Pancreas (tissue), 10 donors: Measurements from ENCODE around the gene TYROBP. TPM values are rescaled to one million over a fixed set of nuclear protein-coding genes. Genes with fewer than 3 reads are reported as not detected.
A peak's percentile ranks its signal among the peaks of the same experiment; 100 is the strongest.
"Not testable (repeated sequence)": the region's sequence is repeated elsewhere in the genome, so short reads cannot be mapped to it uniquely, and the experiment has no call there.

Experiments
- ATAC-seq, 4 donors: fragments of 200-7000 bp; cut with Tn5 transposase; one replicate each; pipeline versions ENCODE4 v1.8.0 to v1.9.1; 2020; ENCODE audit warnings: mild to moderate bottlenecking in 4 of 4, moderate library complexity in 4 of 4
- DNase-seq, 6 donors: peaks; one replicate each; pipeline ENCODE4 v3.0.0-alpha.2; 2020
- FAIRE-seq: peaks from 2 replicates; lab custom pipeline; 2012; peaks lifted over from hg19 to GRCh38; lab: Jason Lieb, UNC
- H3K27ac ChIP-seq, 4 donors: fragments of 200-600 bp; sonication (generic); 1 replicate in 3 of 4; 2 replicates in 1 of 4; pipeline versions ENCODE4 v1.5.0 to v1.8.0; 2020
- H3K27me3 ChIP-seq, 4 donors: fragments of 200-600 bp; one replicate each; pipeline ENCODE4 v1.8.0; 2021
- H3K36me3 ChIP-seq, 3 donors: fragments of 200-600 bp; sonication (generic) in 1 of 3; one replicate each; pipeline versions ENCODE4 v1.5.0 to v1.8.0; 2020 to 2021
- H3K4me1 ChIP-seq, 3 donors: fragments of 200-600 bp; one replicate each; pipeline ENCODE4 v1.8.0; 2021
- H3K4me3 ChIP-seq, 4 donors: fragments of 200-600 bp; sonication (generic) in 2 of 4; one replicate each; pipeline versions ENCODE4 v1.5.0 to v1.8.0; 2020 to 2021
- H3K9me3 ChIP-seq, 4 donors: fragments of 200-600 bp; one replicate each; pipeline ENCODE4 v1.8.0; 2021
- WGBS, 2 donors: extraction: QIAGEN DNeasy Blood & Tissue Kit; methylation state at CpG; one replicate each; pipeline ENCODE4 v1.1.7; 2013; 5-methylcytosine and 5-hydroxymethylcytosine counted together
- intact Hi-C, 3 donors: fragments of 100-400 bp; cut with DNase I; formaldehyde crosslinking; loops; one replicate each; pipeline versions ENCODE4 v1.11.1 to v1.14.2; 2022
- polyA plus RNA-seq, 2 donors: library from polyadenylated mRNA; stranded (reverse); fragments of 200-250 nt; gene quantifications; one replicate each; pipeline ENCODE4 v1.2.3, GENCODE V29; 2013
- total RNA-seq, 6 donors: library from RNA; stranded (reverse); fragmentation: NEBNext Ultra II Directional in 4 of 6; extraction: Animal tissue kit (Norgen Biotek cat#: 25700) in 4 of 6; gene quantifications; one replicate each; pipeline versions ENCODE4 v1.2.1 to v1.2.4, GENCODE V29; 2021 to 2023
- TF ChIP-seq, protein P1 (sequence below), 4 donors: fragments of 200-600 bp; sonication (generic) in 3 of 4; IDR thresholded peaks; one replicate each; pipeline versions ENCODE4 v1.5.0 to v1.8.0; 2021; ENCODE audit warnings: antibody characterized with exemption in 4 of 4
- donor health status: healthy with polysubstance abuse.
- donor health status: DM: no; HTN: no; CAD: no; lungs with moderate emphysema.
- donor health status: DM: no; HTN: no; CAD: no.
- donor health status: control.
- donor health status: control.
- donor health status: Bipolar disorder and iron deficiency.
- donor health status: DM: yes; HTN: yes; CAD: no.
- donor health status: DM: no; HTN: no; CAD: no.
- donor health status: DM: no; HTN: no; CAD: no.
- donor health status: DM: yes; HTN: yes; CAD: no.

TYROBP gene
- total and polyA plus RNA-seq, 8 donors: 2.5 to 73.8 (median 16.7) TPM

DNA sequence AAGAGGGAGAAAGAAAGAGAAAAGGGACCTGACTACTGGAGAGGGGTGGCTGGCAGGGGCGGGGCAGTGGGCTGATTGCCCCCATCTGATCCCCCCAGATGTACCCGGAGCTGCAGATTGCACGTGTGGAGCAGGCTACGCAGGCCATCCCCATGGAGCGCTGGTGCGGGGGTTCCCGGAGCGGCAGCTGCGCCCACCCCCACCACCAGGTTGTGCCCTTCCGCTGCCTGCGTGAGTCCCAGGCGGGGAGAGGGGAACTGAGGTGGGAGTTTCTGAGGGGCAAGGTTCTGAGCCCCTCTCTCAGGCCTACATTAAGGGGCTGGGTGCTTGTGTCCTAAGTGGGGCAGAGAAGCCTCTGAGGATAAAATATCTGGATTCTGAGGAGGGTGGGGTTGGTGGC is 37.3 kb downstream of the TYROBP start:
- no peaks in the 10 kb centered on the region for H3K27me3 ChIP-seq
- intact Hi-C loops: no loop called here
- 86% methylated on average over 12 of the region's 12 CpGs for WGBS, 2 donors

GRCh38 chr19:35870124-35870736 is 37.9 kb downstream of the TYROBP start:
- 61 to 65% methylated on average over 26 of the region's 26 CpGs for WGBS, 2 donors
- H3K4me1 ChIP-seq, H3K9me3 ChIP-seq, intact Hi-C loops, ATAC-seq, H3K27ac ChIP-seq, FAIRE-seq, H3K27me3 ChIP-seq, H3K36me3 ChIP-seq: not testable (repeated sequence)
- DNase-seq: peak in 3 of 6 donors; percentile 22 to 55 (median 50)
- H3K4me3 ChIP-seq: peak overlapping the region in 1 of 4 donors; percentile 64

More for the DNA sequence above, 37.3 kb downstream of the TYROBP start:
- Histone ChIP-seq H3K27ac (no peak overlapping the region), H3K9me3 (no peaks in the 10 kb centered on the region), H3K36me3 (no peaks in the 10 kb centered on the region), H3K4me1 (peaks cover 0 to 5% (median 0%) of the 10 kb centered on the region in 3 donors), H3K4me3 (no peak overlapping the region)
- FAIRE-seq (no peak), DNase-seq (no peak), ATAC-seq (no peak)
- TF ChIP-seq, protein P1, sequence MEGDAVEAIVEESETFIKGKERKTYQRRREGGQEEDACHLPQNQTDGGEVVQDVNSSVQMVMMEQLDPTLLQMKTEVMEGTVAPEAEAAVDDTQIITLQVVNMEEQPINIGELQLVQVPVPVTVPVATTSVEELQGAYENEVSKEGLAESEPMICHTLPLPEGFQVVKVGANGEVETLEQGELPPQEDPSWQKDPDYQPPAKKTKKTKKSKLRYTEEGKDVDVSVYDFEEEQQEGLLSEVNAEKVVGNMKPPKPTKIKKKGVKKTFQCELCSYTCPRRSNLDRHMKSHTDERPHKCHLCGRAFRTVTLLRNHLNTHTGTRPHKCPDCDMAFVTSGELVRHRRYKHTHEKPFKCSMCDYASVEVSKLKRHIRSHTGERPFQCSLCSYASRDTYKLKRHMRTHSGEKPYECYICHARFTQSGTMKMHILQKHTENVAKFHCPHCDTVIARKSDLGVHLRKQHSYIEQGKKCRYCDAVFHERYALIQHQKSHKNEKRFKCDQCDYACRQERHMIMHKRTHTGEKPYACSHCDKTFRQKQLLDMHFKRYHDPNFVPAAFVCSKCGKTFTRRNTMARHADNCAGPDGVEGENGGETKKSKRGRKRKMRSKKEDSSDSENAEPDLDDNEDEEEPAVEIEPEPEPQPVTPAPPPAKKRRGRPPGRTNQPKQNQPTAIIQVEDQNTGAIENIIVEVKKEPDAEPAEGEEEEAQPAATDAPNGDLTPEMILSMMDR (IDR thresholded peaks at IDR 0.05): no peak

DNA sequence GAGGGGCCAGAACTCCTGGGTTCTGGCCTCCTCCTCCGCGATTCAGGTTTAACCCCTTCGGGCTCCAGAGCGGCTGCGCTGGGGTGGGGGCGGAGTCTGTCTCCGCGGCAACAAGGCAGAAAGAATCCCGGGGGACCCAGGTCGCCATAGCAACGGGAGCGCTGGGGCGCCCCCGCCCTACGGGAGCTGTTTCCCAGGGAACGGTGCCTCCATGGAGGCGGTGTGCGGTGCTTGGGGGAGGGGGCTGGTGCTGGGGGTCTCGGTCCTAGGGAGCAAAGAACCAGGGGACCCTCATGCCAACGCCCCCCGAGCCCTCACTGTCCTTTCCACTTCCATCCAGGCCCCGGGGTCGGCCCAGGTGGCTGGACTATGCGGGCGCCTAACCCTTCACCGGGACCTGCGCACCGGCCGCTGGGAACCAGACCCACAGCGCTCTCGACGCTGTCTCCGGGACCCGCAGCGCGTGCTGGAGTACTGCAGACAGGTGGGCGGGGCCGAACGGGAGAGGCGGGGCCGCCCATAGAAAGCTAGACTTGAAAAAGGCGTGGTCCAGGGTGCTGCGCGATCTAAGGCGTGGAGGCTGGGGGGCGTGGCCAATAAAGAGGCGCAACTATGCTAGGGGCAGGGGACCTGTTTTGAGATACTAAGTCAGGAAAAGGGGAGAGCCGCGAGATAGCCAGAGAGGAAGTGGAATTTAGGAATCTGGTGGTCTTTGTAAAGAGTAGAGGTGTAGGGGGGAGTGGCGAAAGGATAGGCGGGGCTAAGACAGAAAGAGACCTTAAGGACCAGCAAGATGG is 38.6 kb downstream of the TYROBP start:
- H3K27ac ChIP-seq: peak overlapping the region in 1 of 4 donors; percentile 48

DNA sequence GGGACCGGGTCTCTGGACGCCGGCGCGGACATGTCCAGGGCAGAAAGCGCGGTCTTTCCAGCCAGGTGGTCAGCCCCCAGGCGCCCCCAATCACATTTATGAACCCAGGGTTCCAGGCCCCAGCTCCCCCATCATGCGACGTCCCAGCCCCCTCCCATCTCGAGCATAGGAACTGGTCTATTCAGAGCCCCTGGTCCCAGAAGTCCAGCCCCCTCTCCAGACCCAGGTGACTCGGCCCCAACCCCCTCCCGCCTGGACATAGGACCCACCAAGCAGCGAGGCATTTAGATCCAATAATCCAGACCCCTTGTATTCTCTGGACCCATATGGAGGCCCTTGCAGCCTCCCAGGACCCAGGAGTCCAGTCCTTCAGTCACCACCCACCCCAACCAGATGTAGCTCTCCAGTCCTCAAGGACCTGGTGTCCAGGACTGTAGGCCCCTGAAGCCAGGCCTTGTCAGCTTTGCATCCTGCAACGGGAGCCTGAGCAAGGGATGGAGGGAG is 39.2 kb downstream of the TYROBP start:
- H3K4me3 ChIP-seq: peak overlapping the region; percentile 37 to 64 (median 49)
- H3K4me1 ChIP-seq: peaks cover 0 to 5% (median 0%) of the 10 kb centered on the region in 3 donors
- DNase-seq (no peak), FAIRE-seq (no peak), ATAC-seq (peak; percentile 36 to 52 (median 45))
- 0 to 3% methylated on average over 15 of the region's 15 CpGs for WGBS, 2 donors
- intact Hi-C loops: no loop called here
- no peaks in the 10 kb centered on the region for H3K9me3 ChIP-seq
- H3K27ac ChIP-seq: peak overlapping the region in 1 of 4 donors; percentile 48
- no peaks in the 10 kb centered on the region for H3K36me3 ChIP-seq
- TF ChIP-seq, protein P1 (IDR thresholded peaks at IDR 0.05): no peak
- no peaks in the 10 kb centered on the region for H3K27me3 ChIP-seq

More for the DNA sequence above, 38.6 kb downstream of the TYROBP start:
- TF ChIP-seq, protein P1 (IDR thresholded peaks at IDR 0.05): no peak
- intact Hi-C loops: no loop called here
- Histone ChIP-seq H3K4me3 (peak overlapping the region in 3 of 4 donors; percentile 46 to 64 (median 52)), H3K27me3 (no peaks in the 10 kb centered on the region), H3K36me3 (no peaks in the 10 kb centered on the region), H3K9me3 (no peaks in the 10 kb centered on the region), H3K4me1 (peaks cover 0 to 5% (median 0%) of the 10 kb centered on the region in 3 donors)
- WGBS, 2 donors: 2% methylated on average over 51 of the region's 51 CpGs
- DNase-seq: peak; percentile 78 to 94 (median 86)
- peak; percentile 73 to 85 (median 76) for ATAC-seq
- no peak for FAIRE-seq

DNA sequence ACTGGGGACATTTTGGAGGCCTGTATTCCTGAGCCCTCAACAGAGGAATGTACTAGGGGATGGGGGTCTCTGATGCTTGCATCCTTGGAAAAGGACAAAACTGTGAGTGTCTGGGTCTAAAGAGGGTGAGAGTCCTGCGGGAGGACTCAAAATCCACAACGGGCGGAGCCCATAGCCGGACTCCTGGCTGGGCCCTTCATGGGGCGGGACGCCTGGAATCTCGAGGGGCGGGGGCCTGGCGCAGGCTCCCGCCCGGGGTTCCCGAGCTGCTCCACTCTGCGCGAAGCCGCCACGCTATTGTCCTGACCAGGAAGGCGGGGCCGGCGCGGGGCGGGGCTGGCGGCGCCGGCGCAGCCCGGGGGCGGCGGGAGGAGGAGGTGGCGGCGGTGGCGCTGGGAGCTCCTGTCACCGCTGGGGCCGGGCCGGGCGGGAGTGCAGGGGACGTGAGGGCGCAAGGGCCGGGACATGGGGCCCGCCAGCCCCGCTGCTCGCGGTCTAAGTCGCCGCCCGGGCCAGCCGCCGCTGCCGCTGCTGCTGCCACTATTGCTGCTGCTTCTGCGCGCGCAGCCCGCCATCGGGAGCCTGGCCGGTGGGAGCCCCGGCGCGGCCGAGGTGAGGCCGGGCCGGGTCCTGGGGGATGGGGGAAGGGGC is 39.8 kb downstream of the TYROBP start, which contains the start of gene APLP1:
Gene APLP1, plus strand, starts transcription at position 403 of the 651 bp plus-strand sequence. Its CDS starts 63 bp downstream, at position 466.
- Histone ChIP-seq H3K36me3 (peaks cover 0 to 1% (median 0%) of the 10 kb centered on the region in 3 donors), H3K27me3 (no peaks in the 10 kb centered on the region), H3K4me1 (peaks cover 0 to 5% (median 0%) of the 10 kb centered on the region in 3 donors), H3K4me3 (peak within 1 kb of the TSS; percentile 37 to 64 (median 49)), H3K9me3 (no peaks in the 10 kb centered on the region), H3K27ac (peak within 1 kb of the TSS in 1 of 4 donors; percentile 48)
- ATAC-seq (peak; percentile 84 to 87 (median 86)), FAIRE-seq (no peak), DNase-seq (peak; percentile 88 to 95 (median 91))
- intact Hi-C loops: no loop called here
- 0 to 1% methylated on average over 16 to 60 of the region's 60 CpGs for WGBS, 2 donors
- TF ChIP-seq, protein P1 (IDR thresholded peaks at IDR 0.05): no peak
